Small intestine (tissue), 7 donors: ENCODE data around the gene UGT1A3. TPM values are rescaled to one million over a fixed set of nuclear protein-coding genes. Genes with fewer than 3 reads are reported as not detected.
"Not testable (repeated sequence)": the region's sequence is repeated elsewhere in the genome, so short reads cannot be mapped to it uniquely, and the experiment has no call there.

Experiments
- DNase-seq, 2 donors: peaks; one replicate each; pipeline versions ENCODE4 v3.0.0 to v3.0.0-alpha.2; 2013
- FAIRE-seq: peaks from 2 replicates; lab custom pipeline; 2012; peaks lifted over from hg19 to GRCh38; lab: Jason Lieb, UNC
- H3K27ac ChIP-seq, 3 donors: one replicate each; pipeline ENCODE4 v1.5.1; 2013; ENCODE audit warnings: low read length in 2 of 3, mild to moderate bottlenecking in 2 of 3, control low read depth in 1 of 3, inconsistent platforms in 1 of 3, low read depth in 1 of 3, moderate library complexity in 1 of 3
- H3K27me3 ChIP-seq, 3 donors: one replicate each; pipeline ENCODE4 v1.6.1; 2013; ENCODE audit warnings: low read length in 3 of 3, inconsistent platforms in 1 of 3; ENCODE audit not compliant: control insufficient read depth in 3 of 3, insufficient read depth in 3 of 3
- H3K36me3 ChIP-seq, 3 donors: one replicate each; pipeline ENCODE4 v1.6.1; 2013; ENCODE audit warnings: low read length in 3 of 3, inconsistent platforms in 1 of 3, low read depth in 1 of 3, mild to moderate bottlenecking in 1 of 3, moderate library complexity in 1 of 3; ENCODE audit not compliant: control insufficient read depth in 3 of 3, insufficient read depth in 2 of 3
- H3K4me1 ChIP-seq, 3 donors: one replicate each; pipeline ENCODE4 v1.6.1; 2013; ENCODE audit warnings: low read length in 2 of 3, inconsistent platforms in 1 of 3, low read depth in 1 of 3, mild to moderate bottlenecking in 1 of 3, moderate library complexity in 1 of 3; ENCODE audit not compliant: control insufficient read depth in 3 of 3, insufficient read depth in 2 of 3
- H3K4me3 ChIP-seq, 3 donors: one replicate each; pipeline ENCODE4 v1.5.1; 2013; ENCODE audit warnings: low read length in 3 of 3, control low read depth in 1 of 3, inconsistent platforms in 1 of 3, low read depth in 1 of 3, mild to moderate bottlenecking in 1 of 3, moderate library complexity in 1 of 3
- H3K9me3 ChIP-seq, 2 donors: one replicate each; pipeline ENCODE4 v1.6.1; 2013; ENCODE audit warnings: low read depth in 1 of 2, low read length in 1 of 2; ENCODE audit not compliant: control insufficient read depth in 2 of 2, insufficient read depth in 1 of 2
- WGBS, 3 donors: extraction: QIAGEN DNeasy Blood & Tissue Kit; methylation state at CpG; one replicate each; pipeline ENCODE4 v1.1.7; 2013; 5-methylcytosine and 5-hydroxymethylcytosine counted together
- polyA plus RNA-seq, 4 donors: library from polyadenylated mRNA; stranded (reverse) in 3 of 4; unstranded in 1 of 4; fragments of 200-250 nt in 3 of 4; fragments of 120-200 nt in 1 of 4; gene quantifications; one replicate each; pipeline versions ENCODE4 v1.2.1 to v1.2.3, GENCODE V29; 2013
- donor health status: healthy with polysubstance abuse.
- donor health status: control.
- donor health status: control.
- donor health status: Bipolar disorder and iron deficiency.
- donor health status: healthy.

The UGT1A3 gene
- polyA plus RNA-seq, 4 donors, result 0.22 to 6.8 (median 2.7) TPM

DNA sequence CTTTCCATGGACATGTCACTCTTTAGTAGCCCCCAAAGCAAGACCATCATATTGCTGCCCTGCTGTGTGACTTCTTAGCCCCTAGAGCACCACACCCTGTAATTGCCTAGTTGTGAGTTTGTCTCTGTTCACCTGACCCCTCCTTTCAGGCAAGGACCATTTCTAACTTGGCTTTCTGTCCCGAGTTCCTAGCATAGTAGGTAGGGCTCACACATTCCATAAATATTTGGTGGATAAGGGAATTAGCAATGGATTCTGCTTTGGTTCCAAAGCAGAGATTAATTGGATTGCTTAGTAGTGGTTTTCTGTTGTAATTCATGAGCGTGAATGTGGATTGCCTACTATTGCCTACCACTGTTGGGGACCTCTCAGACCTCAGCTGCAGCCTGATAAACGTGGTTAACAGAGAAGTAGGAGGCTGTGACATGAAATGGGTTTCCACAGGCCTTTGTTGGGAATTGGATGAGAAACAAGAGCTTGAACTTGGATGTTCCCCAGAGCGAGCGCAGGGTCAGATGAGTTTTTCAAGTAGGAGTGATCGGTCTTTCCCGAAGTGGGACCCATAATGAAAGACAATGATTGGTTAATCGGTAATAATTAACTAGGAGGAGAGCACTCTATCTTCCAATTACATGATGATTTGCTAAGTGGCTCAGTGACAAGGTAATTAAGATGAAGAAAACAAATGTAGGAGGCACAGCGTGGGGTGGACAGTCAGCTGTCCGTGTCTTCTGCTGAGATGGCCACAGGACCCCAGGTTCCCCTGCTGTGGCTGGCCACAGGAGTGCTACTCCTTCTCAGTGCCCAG is 17.8 kb downstream of the UGT1A3 start:
- DNase-seq (no peak), FAIRE-seq (no peak)
- peaks cover 0 to 15% (median 0%) of the 10 kb centered on the region in 3 donors for H3K4me1 ChIP-seq
- 75 to 81% (median 81%) methylated on average over 10 of the region's 10 CpGs for WGBS, 3 donors
- no peaks in the 10 kb centered on the region for H3K27me3 ChIP-seq
- no peak overlapping the region for H3K4me3 ChIP-seq
- H3K27ac ChIP-seq, result no peak overlapping the region
- peaks cover 1 to 29% of the 10 kb centered on the region in 2 donors for H3K9me3 ChIP-seq
- peaks cover 0 to 3% (median 0%) of the 10 kb centered on the region in 3 donors for H3K36me3 ChIP-seq

DNA sequence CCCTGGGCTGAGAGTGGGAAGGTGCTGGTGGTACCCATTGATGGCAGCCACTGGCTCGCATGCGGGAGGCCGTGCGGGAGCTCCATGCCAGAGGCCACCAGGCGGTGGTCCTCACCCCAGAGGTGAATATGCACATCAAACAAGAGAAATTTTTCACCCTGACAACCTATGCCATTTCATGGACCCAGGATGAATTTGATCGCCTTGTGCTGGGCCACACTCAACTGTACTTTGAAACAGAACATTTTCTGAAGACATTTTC is 18.4 kb downstream of the UGT1A3 start:
- FAIRE-seq, result no peak
- 88 to 96% (median 92%) methylated on average over 6 of the region's 6 CpGs for WGBS, 3 donors

DNA sequence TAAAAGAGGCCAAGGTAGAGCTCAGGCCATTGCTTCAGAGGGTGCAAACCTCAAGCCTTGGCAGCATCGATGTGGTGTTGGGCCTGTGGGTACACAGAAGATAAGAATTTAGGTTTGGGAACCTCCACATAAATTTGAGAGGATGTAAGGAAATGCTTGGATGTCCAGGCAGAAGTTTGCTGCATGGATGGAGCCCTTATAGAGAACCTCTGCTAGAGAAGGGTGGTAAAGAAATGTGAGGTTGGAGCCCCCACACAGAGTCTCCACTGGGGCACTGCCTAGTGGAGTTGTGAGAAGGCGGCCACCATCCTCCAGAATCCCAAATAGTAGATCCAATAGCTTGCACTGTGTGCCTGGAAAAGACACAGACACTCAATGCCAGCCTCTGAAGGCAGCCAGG is 21.8 kb downstream of the UGT1A3 start:
- H3K9me3 ChIP-seq, result peaks cover 1 to 46% of the 10 kb centered on the region in 2 donors
- not testable (repeated sequence) for H3K4me3 ChIP-seq, H3K36me3 ChIP-seq, FAIRE-seq, H3K27me3 ChIP-seq, H3K4me1 ChIP-seq, DNase-seq, H3K27ac ChIP-seq
- 72 to 79% (median 78%) methylated on average over 2 of the region's 2 CpGs for WGBS, 3 donors

More for the DNA sequence above, 18.4 kb downstream of the UGT1A3 start:
- no peak overlapping the region for H3K4me3 ChIP-seq
- no peak overlapping the region for H3K27ac ChIP-seq
- no peak for DNase-seq
- peaks cover 0 to 3% (median 0%) of the 10 kb centered on the region in 3 donors for H3K36me3 ChIP-seq
- H3K27me3 ChIP-seq, result no peaks in the 10 kb centered on the region
- peaks cover 1 to 31% of the 10 kb centered on the region in 2 donors for H3K9me3 ChIP-seq
- H3K4me1 ChIP-seq, result peaks cover 0 to 15% (median 2%) of the 10 kb centered on the region in 3 donors

DNA sequence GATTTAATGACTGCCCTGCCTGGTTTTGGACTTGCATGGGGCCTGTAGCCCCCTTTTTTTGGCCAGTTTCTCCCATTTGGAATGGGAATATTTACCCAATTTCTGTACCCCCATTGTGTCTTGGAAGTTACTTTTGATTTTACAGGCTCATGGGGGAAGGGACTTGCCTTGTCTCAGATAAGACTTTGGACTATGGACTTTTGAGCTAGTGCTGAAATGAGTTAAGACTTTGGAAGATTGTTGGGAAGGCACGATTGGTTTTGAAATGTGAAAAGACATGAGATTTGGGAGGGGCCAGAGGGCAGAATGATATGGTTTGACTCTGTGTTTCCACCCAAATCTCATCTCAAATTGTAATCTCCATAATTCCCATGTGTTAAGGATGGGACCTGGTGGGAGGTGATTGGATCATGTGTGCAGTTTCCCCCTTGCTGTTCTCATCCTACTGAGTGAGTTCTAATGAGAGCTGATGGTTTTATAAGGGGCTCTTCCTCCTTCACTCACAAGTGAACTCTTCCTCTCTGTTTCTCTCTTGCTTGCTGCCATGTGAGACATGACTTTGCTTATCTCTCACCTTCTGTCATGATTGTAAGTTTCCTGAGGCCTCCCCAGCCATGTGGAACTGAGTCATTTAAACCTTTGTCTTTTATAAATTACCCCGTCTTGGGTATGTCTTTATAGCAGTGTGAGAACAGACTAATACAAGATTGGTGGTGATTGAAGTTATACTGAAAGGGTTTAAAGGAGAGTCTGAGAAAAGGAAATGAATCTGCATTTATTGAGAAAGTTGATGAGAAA is 22.6 kb downstream of the UGT1A3 start:
- DNase-seq, result peak; percentile 29 to 68
- not testable (repeated sequence) for H3K4me1 ChIP-seq, H3K27me3 ChIP-seq, H3K36me3 ChIP-seq, H3K4me3 ChIP-seq, FAIRE-seq
- Histone ChIP-seq H3K9me3 (peaks cover 1 to 46% of the 10 kb centered on the region in 2 donors), H3K27ac (peak overlapping the region in 2 of 3 donors; percentile 33 to 83)
- WGBS, 3 donors, result 25 to 59% (median 46%) methylated on average over 2 of the region's 2 CpGs

DNA sequence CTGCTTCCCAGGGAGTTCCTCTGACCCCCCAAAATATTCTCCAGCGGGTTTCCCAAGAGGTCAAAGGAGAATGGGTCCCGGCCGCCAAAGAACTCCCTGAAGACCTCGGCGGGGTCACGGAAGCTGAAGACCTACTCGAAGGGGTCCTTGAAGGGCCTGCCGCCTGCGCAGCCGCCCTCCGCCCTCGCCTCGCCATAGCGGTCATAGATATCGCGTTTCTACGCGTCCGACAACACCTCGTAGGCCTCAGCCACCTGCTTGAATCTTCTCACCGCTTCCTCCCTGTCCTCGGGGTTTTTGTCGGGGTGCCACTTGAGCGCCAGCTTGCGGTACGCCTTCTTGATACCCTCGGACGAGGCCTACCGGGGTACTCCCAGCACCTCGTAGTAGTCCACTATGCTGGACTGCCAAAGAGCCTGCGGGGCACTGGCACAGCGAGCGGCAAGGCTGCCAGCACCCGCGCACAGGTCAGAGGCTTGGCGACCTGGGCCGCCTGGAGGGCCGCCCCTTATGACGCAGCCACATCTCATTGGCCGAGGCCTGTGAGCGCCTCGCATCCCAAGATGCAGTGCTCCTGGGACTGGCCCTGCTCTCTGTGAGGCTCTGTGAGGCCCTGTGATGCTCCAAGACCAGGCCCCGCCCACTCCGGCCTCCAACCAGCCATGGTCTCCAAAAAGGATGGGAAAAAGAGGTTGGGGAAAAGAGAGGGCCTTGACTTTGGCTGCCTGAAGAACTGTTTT is 26.2 kb downstream of the UGT1A3 start:
- no peaks in the 10 kb centered on the region for H3K27me3 ChIP-seq
- DNase-seq (no peak), FAIRE-seq (no peak)
- H3K27ac ChIP-seq, result no peak overlapping the region
- no peak overlapping the region for H3K4me3 ChIP-seq
- 93 to 96% (median 95%) methylated on average over 42 to 44 of the region's 44 CpGs for WGBS, 3 donors
- no peaks in the 10 kb centered on the region for H3K36me3 ChIP-seq
- H3K4me1 ChIP-seq, result peaks cover 0 to 27% (median 10%) of the 10 kb centered on the region in 3 donors
- peaks cover 0 to 43% of the 10 kb centered on the region in 2 donors for H3K9me3 ChIP-seq

DNA sequence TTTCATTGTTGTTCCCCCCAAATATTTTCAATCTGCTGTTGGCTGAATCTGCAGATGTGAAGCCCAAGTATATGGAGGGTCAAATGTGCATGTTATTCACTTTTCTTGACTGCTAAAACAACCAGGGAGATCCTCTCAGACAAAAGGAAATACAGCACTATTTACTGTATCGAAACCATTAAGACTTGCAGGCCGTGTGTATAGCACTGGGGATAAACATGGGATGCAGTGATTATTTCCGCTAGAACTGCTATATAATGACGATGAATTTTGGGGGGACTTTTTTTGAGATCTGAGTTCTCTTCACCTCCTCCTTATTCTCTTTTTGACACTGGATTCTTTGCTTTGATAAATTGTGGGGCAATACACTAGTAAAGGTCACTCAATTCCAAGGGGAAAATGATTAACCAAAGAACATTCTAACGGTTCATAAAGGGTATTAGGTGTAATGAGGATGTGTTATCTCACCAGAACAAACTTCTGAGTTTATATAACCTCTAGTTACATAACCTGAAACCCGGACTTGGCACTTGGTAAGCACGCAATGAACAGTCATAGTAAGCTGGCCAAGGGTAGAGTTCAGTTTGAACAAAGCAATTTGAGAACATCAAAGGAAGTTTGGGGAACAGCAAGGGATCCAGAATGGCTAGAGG is 27.7 kb downstream of the UGT1A3 start:
- H3K9me3 ChIP-seq, result peaks cover 0 to 37% of the 10 kb centered on the region in 2 donors
- H3K27me3 ChIP-seq, result no peaks in the 10 kb centered on the region
- no peak overlapping the region for H3K4me3 ChIP-seq
- H3K4me1 ChIP-seq, result peaks cover 0 to 40% (median 14%) of the 10 kb centered on the region in 3 donors
- FAIRE-seq (peak; percentile 30), DNase-seq (peak; percentile 86 to 97)
- WGBS, 3 donors, result 13 to 56% (median 27%) methylated on average over 7 of the region's 7 CpGs
- H3K27ac ChIP-seq, result peak overlapping the region in 2 of 3 donors; percentile 61 to 64
- H3K36me3 ChIP-seq, result no peaks in the 10 kb centered on the region

DNA sequence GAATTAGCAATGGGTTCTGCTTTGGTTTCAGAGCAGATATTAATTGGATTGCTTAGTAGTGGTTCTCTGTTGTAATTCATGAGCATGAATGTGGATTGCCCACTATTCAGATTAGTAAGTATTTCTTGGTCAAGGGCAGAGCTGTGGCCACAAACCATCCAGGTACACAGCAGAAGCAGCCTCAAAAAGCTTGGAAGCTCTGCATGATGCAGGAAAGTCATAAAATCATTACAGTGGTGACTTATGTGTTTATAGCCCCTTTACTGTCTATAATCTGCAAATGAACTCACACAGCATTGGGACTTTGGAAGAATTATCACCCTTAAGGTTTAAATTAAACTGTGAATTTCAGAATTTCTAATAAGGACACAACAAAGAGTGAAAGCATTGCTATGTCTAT is 29.3 kb downstream of the UGT1A3 start:
- peaks cover 0 to 46% (median 12%) of the 10 kb centered on the region in 3 donors for H3K4me1 ChIP-seq
- FAIRE-seq (no peak), DNase-seq (peak; percentile 73 to 79)
- no peak overlapping the region for H3K4me3 ChIP-seq
- H3K9me3 ChIP-seq, result peaks cover 0 to 25% of the 10 kb centered on the region in 2 donors
- H3K27me3 ChIP-seq, result no peaks in the 10 kb centered on the region
- peak overlapping the region; percentile 23 to 85 (median 67) for H3K27ac ChIP-seq
- no peaks in the 10 kb centered on the region for H3K36me3 ChIP-seq
